ENCODE measurements around the gene RNF208.
A peak's percentile ranks its signal among the peaks of the same experiment; 100 is the strongest.
"Not testable (repeated sequence)": the region's sequence is repeated elsewhere in the genome, so short reads cannot be mapped to it uniquely, and the experiment has no call there.

The RNF208 gene

DNA sequence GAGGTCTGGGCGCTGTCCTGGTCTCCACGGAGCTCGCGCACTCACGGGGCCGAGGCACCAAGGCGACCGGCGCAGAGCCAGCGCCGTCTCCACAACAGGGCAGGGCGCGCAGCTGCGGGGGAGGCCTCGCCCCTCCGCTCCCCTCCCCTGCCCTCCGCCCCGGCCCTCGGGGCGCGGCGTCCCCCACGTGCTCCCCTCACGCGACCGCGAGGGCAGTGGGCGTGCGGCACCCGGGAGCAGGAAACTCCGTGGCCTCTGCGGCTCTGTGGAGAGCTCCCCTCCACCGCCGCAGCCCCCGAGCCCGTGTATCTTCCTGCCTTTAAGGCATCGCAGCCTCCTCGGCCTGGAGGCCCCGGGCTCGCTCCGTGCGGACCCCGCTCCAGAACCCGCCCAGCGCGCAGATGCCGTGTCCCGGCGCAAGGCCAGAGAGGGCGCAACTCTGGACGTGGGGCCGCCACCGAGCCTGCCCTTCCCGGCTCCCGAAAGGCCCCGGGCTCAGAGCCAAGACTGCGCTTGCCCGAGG, 18.3 kb upstream of the RNF208 start:
- peak overlapping the region; percentile 98 for H3K27ac ChIP-seq (replicated peaks)
- TF ChIP-seq POLR2AphosphoS5 (IDR thresholded peaks at IDR 0.05; ENCODE audit: low read depth) (peak; percentile 67), GABPA (IDR thresholded peaks at IDR 0.05; ENCODE audit: low read depth) (no peak)
- TF ChIP-seq, protein P1, sequence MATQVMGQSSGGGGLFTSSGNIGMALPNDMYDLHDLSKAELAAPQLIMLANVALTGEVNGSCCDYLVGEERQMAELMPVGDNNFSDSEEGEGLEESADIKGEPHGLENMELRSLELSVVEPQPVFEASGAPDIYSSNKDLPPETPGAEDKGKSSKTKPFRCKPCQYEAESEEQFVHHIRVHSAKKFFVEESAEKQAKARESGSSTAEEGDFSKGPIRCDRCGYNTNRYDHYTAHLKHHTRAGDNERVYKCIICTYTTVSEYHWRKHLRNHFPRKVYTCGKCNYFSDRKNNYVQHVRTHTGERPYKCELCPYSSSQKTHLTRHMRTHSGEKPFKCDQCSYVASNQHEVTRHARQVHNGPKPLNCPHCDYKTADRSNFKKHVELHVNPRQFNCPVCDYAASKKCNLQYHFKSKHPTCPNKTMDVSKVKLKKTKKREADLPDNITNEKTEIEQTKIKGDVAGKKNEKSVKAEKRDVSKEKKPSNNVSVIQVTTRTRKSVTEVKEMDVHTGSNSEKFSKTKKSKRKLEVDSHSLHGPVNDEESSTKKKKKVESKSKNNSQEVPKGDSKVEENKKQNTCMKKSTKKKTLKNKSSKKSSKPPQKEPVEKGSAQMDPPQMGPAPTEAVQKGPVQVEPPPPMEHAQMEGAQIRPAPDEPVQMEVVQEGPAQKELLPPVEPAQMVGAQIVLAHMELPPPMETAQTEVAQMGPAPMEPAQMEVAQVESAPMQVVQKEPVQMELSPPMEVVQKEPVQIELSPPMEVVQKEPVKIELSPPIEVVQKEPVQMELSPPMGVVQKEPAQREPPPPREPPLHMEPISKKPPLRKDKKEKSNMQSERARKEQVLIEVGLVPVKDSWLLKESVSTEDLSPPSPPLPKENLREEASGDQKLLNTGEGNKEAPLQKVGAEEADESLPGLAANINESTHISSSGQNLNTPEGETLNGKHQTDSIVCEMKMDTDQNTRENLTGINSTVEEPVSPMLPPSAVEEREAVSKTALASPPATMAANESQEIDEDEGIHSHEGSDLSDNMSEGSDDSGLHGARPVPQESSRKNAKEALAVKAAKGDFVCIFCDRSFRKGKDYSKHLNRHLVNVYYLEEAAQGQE (IDR thresholded peaks at IDR 0.05; ENCODE audit: insufficient replicate concordance, low read depth) = peak; percentile 45
- peaks cover 2% of the 10 kb centered on the region for H3K27me3 ChIP-seq (ENCODE audit: insufficient read depth, poor library complexity, severe bottlenecking)
- H3K4me3 ChIP-seq (replicated peaks; ENCODE audit: insufficient read depth, low read length) = peak overlapping the region; percentile 65
- DNase-seq (ENCODE audit: low read depth in 1 of 2, low spot score in 1 of 2) = peak in 1 of 2 experiments; percentile 67

DNA sequence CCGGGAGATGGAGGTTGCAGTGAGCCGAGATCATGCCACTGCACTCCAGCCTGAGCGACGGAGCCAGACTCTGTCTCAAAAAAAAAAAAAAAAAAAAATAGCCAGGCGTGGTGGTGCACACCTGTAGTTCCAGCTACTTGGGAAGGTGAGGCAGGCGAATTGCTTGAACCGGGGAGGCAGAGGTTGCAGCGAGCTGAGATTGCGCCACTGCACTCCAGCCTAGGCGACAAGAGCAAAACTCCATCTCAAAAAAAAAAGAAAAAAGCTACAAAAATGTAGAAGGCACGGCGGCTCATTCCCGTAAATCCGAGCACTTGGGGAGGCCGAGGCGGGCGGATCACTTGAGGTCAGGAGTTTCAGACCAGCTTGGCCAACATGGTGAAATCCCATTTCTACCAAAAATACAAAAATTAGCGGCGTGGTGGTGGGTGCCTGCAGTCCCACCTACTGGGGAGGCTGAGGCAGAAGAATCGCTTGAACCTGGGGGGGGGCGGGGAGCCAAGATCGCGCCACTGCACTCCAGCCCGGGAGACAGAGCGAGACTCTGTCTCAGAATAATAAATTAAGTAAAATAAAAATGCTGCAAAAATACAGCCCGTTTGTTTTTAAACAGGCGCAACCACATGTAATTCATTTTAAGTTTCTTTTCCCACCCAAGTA, 17.6 kb upstream of the RNF208 start:
- H3K27ac ChIP-seq (replicated peaks) = peak overlapping the region; percentile 98
- DNase-seq (ENCODE audit: low read depth in 1 of 2, low spot score in 1 of 2); H3K27me3 ChIP-seq (ENCODE audit: insufficient read depth, poor library complexity, severe bottlenecking): not testable (repeated sequence)
- H3K4me3 ChIP-seq (replicated peaks; ENCODE audit: insufficient read depth, low read length) = peak overlapping the region; percentile 65

DNA sequence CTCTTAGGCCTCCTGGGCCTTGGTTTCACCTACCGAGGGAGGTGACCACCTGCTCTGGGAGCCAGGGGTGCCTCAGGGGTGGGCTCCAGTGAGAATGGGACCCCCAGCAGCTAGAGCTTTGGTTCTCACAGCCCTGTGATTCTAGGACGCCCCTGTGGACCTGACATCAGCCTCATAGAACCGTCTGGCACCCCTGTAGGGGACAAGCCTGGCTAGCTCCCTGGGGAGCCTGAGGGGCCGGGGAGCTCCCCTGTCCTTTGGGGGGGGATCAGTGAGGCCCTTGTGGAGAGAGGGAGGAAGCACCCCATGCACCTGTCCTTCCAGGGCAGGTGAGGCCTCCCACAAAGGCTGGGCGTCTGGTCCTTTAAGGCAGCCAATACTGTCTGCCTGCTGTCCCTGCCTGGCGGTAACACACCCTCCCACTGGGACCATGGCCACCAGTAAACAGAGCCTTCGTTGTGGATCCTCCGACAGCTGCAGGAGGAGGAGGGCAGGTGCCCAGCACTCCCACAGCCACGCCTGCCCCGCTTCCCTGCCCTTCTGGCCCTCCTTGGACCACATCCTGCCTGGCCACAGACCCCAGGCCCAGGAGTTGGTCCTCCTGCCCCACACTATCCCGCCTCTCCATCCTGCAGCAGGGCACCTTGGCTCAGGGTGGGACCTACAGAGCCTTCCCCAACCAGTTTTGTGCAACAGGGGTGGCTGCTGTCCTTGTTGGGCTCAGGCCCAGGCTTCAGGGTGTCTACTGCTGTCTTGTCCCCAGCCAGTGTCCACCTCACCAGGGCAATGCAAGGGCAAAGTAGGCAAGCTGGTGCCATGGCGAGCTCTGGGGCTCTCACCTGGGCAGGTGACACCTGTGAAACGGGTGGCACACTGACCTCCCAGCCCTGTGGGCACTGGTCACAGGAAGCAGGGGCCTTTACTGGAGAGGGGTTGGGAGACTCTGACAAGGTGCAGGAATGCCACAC, 16.0 kb upstream of the RNF208 start:
- no peak for DNase-seq (ENCODE audit: low read depth in 1 of 2, low spot score in 1 of 2)
- peak overlapping the region; percentile 71 for H3K27ac ChIP-seq (replicated peaks)
- H3K4me3 ChIP-seq (replicated peaks; ENCODE audit: insufficient read depth, low read length) = no peak overlapping the region
- H3K27me3 ChIP-seq (ENCODE audit: insufficient read depth, poor library complexity, severe bottlenecking) = peaks cover 12% of the 10 kb centered on the region
- TF ChIP-seq POLR2AphosphoS5 (IDR thresholded peaks at IDR 0.05; ENCODE audit: low read depth) = no peak
- no peak for TF ChIP-seq SPI1 (IDR thresholded peaks at IDR 0.05; ENCODE audit: borderline replicate concordance, low read depth)

DNA sequence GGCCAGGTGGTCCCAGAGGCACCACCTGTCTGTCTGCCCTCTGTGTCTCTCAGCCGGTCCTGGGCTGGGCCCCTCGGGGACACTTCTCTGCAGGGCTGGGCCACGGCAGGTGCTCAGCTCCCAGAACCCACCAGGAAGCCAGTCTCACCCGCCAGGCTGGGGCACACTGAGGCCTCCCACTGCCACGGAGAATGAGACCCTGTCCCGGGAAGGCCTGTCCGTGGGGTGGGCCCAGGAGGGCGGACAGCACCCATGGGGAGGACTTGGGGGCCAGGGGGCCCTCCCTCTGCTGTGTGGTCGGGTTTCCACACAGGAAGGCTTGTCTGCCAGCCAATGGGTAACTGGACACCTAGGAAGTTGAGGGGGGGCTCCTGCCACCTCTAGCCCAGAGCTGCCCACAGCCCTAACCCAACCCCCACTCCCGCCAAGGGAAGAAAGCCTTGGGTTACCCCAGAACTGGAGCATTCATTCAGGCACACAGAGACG, 14.9 kb upstream of the RNF208 start:
- Histone ChIP-seq H3K4me3 (replicated peaks; ENCODE audit: insufficient read depth, low read length) (peak overlapping the region; percentile 12), H3K27me3 (ENCODE audit: insufficient read depth, poor library complexity, severe bottlenecking) (peaks cover 14% of the 10 kb centered on the region), H3K27ac (replicated peaks) (peak overlapping the region; percentile 71)
- TF ChIP-seq GABPA (IDR thresholded peaks at IDR 0.05; ENCODE audit: low read depth) = no peak
- TF ChIP-seq POLR2AphosphoS5 (IDR thresholded peaks at IDR 0.05; ENCODE audit: low read depth) = no peak
- no peak for TF ChIP-seq SPI1 (IDR thresholded peaks at IDR 0.05; ENCODE audit: borderline replicate concordance, low read depth)
- TF ChIP-seq, protein P2, sequence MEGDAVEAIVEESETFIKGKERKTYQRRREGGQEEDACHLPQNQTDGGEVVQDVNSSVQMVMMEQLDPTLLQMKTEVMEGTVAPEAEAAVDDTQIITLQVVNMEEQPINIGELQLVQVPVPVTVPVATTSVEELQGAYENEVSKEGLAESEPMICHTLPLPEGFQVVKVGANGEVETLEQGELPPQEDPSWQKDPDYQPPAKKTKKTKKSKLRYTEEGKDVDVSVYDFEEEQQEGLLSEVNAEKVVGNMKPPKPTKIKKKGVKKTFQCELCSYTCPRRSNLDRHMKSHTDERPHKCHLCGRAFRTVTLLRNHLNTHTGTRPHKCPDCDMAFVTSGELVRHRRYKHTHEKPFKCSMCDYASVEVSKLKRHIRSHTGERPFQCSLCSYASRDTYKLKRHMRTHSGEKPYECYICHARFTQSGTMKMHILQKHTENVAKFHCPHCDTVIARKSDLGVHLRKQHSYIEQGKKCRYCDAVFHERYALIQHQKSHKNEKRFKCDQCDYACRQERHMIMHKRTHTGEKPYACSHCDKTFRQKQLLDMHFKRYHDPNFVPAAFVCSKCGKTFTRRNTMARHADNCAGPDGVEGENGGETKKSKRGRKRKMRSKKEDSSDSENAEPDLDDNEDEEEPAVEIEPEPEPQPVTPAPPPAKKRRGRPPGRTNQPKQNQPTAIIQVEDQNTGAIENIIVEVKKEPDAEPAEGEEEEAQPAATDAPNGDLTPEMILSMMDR (IDR thresholded peaks at IDR 0.05; ENCODE audit: insufficient read depth, low read length) = no peak
- TF ChIP-seq, protein P1 (IDR thresholded peaks at IDR 0.05; ENCODE audit: insufficient replicate concordance, low read depth) = no peak
- peak in 1 of 2 experiments; percentile 73 for DNase-seq (ENCODE audit: low read depth in 1 of 2, low spot score in 1 of 2)

Data from HL-60 (cell line).